Choroid plexus epithelial cell (primary cell): ENCODE data around the gene EPHB1.

Source experiments
- DNase-seq: peaks from one replicate; pipeline ENCODE4 v3.0.0-alpha.2; 2010; ENCODE audit warnings: low read depth
- H3K4me3 ChIP-seq: 2 replicates; pipeline ENCODE4 v1.5.1; 2011; ENCODE audit warnings: low read depth, mild to moderate bottlenecking, control low read depth, low read length, moderate library complexity
- TF ChIP-seq, protein P1 (sequence below): conservative IDR thresholded peaks from 2 replicates; pipeline ENCODE4 v1.5.1; 2011; ENCODE audit warnings: low read depth, mild to moderate bottlenecking, control low read depth, inconsistent platforms, low read length, moderate library complexity

EPHB1 gene

GRCh38 chr3:135157045-135157740 is 362.1 kb downstream of the EPHB1 start:
- no peak overlapping the region for H3K4me3 ChIP-seq
- DNase-seq, result no peak
- TF ChIP-seq, protein P1, sequence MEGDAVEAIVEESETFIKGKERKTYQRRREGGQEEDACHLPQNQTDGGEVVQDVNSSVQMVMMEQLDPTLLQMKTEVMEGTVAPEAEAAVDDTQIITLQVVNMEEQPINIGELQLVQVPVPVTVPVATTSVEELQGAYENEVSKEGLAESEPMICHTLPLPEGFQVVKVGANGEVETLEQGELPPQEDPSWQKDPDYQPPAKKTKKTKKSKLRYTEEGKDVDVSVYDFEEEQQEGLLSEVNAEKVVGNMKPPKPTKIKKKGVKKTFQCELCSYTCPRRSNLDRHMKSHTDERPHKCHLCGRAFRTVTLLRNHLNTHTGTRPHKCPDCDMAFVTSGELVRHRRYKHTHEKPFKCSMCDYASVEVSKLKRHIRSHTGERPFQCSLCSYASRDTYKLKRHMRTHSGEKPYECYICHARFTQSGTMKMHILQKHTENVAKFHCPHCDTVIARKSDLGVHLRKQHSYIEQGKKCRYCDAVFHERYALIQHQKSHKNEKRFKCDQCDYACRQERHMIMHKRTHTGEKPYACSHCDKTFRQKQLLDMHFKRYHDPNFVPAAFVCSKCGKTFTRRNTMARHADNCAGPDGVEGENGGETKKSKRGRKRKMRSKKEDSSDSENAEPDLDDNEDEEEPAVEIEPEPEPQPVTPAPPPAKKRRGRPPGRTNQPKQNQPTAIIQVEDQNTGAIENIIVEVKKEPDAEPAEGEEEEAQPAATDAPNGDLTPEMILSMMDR, result no peak

DNA sequence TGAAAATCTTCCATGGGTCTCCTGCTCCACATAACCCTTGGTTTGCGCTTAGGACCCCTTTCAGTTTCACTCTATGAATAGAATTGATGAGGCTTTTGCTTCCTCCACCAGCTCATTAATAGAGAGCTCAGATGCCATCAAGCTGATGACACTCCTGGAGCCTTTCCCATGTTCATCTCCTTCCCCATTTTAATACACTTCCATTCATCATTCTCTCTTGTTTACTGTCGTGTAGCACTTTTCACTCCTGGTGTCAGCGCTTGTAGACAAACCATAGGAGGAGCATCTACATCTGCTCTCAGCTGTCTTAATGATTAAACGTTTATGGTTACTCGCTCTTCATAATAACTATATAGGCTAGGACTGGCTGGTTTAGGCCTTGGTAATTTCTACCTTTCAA is 363.5 kb downstream of the EPHB1 start:
- no peak overlapping the region for H3K4me3 ChIP-seq
- DNase-seq, result no peak
- TF ChIP-seq, protein P1, result no peak

- no peak overlapping the region for H3K4me3 ChIP-seq
- no peak for DNase-seq
- TF ChIP-seq, protein P1, result no peak
Measured at GRCh38 chr3:135159681-135160247, 364.7 kb downstream of the EPHB1 start.

GRCh38 chr3:135161425-135161824 is 366.4 kb downstream of the EPHB1 start:
- no peak for DNase-seq
- no peak overlapping the region for H3K4me3 ChIP-seq
- TF ChIP-seq, protein P1, result no peak

- H3K4me3 ChIP-seq, result no peak overlapping the region
- DNase-seq, result no peak
- TF ChIP-seq, protein P1, result no peak
Measured at GRCh38 chr3:135163701-135164100, 368.6 kb downstream of the EPHB1 start.

- TF ChIP-seq, protein P1, result no peak
- no peak overlapping the region for H3K4me3 ChIP-seq
- no peak for DNase-seq
Measured at GRCh38 chr3:135165260-135165659, 370.2 kb downstream of the EPHB1 start.
